Gastrocnemius medialis (tissue), 4 donors: ENCODE data around the gene SP3.

ENCODE experiments used
- CTCF ChIP-seq, 5 experiments: fragments of 450-650 bp in 3 of 5; fragments of 200-600 bp in 2 of 5; sonication (generic) in 2 of 5; IDR thresholded peaks in 4 of 5; conservative IDR thresholded peaks in 1 of 5; 1 replicate in 4 of 5; 2 replicates in 1 of 5; pipeline ENCODE4 v1.5.1; 2016 to 2019; ENCODE audit warnings: antibody characterized with exemption in 5 of 5, mild to moderate bottlenecking in 3 of 5, moderate library complexity in 3 of 5
- POLR2A ChIP-seq, 2 donors: fragments of 450-650 bp; IDR thresholded peaks; one replicate each; pipeline ENCODE4 v1.6.1; 2017; ENCODE audit warnings: antibody characterized with exemption in 2 of 2, mild to moderate bottlenecking in 2 of 2, moderate library complexity in 2 of 2

DNA sequence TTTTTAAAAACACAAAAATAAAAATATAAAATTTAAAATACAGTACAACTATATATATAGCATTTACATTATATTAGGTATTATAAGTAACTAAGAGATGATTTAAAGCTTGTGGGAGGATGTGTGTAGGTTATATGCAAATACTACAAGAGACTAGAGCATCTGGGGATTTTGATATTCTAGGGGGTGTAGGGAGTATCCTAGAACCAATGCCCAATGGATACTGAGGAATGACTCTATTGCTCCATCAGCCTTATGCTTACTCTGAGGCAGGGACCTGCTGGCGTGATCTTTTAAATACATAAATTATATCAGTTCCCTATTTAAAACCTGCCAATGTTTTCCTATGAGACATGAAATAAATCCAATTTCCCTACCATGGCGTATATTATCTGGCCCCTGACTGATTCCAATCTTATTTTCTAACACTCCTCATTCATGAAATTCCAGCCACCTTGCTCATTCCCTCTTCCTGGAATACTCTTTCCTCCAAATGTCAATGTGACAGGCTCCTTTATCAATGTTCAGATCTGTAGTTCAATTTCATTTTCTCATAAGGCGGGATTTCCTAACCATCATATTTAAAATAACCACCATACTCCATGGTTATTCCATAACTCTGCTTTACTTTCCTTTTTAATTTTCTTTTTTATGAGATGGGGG is 22.2 kb downstream of the SP3 start:
- no peak for TF ChIP-seq POLR2A (IDR thresholded peaks at IDR 0.05)
- TF ChIP-seq CTCF (IDR thresholded peaks at IDR 0.05 in 4 of 5, conservative IDR thresholded peaks at IDR 0.05 in 1 of 5), result no peak
